GM19463 (cell line): ENCODE measurements around the gene FBXO27.
"Not testable (repeated sequence)": the region's sequence is repeated elsewhere in the genome, so short reads cannot be mapped to it uniquely, and the experiment has no call there.

ENCODE experiments used
- ATAC-seq: cut with Tn5 transposase; IDR thresholded peaks from one replicate; pipeline ENCODE4 v1.9.1; 2021; ENCODE audit warnings: mild to moderate bottlenecking, moderate library complexity; ENCODE audit not compliant: unreplicated experiment

Gene FBXO27

GRCh38 chr19:39032063-39032918 is at the start of gene FBXO27:
FBXO27 (minus strand) TSS chr19:39032549; CDS start chr19:39032227, 322 bp downstream.
- no peak for ATAC-seq

GRCh38 chr19:39080431-39080830 is 48.1 kb upstream of the FBXO27 start:
- ATAC-seq: no peak

- no peak for ATAC-seq
Observed at GRCh38 chr19:39078436-39079200, 46.3 kb upstream of the FBXO27 start.

- no peak for ATAC-seq
Observed at GRCh38 chr19:39077323-39077722, 45.0 kb upstream of the FBXO27 start.

- ATAC-seq: no peak
Observed at GRCh38 chr19:39074942-39075341, 42.6 kb upstream of the FBXO27 start.

- ATAC-seq: no peak
Observed at GRCh38 chr19:39074205-39074692, 41.9 kb upstream of the FBXO27 start.

- no peak for ATAC-seq
Observed at GRCh38 chr19:39070888-39071287, 38.5 kb upstream of the FBXO27 start.

- ATAC-seq: not testable (repeated sequence)
Observed at GRCh38 chr19:39068259-39068658, 35.9 kb upstream of the FBXO27 start.

GRCh38 chr19:39067104-39067503 is 34.8 kb upstream of the FBXO27 start:
- ATAC-seq: no peak

- no peak for ATAC-seq
Observed at GRCh38 chr19:39065928-39066327, 33.6 kb upstream of the FBXO27 start.

GRCh38 chr19:39064405-39064804 is 32.1 kb upstream of the FBXO27 start:
- ATAC-seq: no peak

GRCh38 chr19:39060171-39060570 is 27.8 kb upstream of the FBXO27 start:
- no peak for ATAC-seq

GRCh38 chr19:39059302-39059701 is 27.0 kb upstream of the FBXO27 start:
- no peak for ATAC-seq

- no peak for ATAC-seq
Observed at GRCh38 chr19:39057615-39058014, 25.3 kb upstream of the FBXO27 start.

GRCh38 chr19:39054091-39054470 is 21.7 kb upstream of the FBXO27 start:
- no peak for ATAC-seq

- ATAC-seq: no peak
Observed at GRCh38 chr19:39053276-39054090, 21.1 kb upstream of the FBXO27 start.

GRCh38 chr19:39052846-39053245 is 20.5 kb upstream of the FBXO27 start:
- ATAC-seq: no peak

- ATAC-seq: no peak
Observed at GRCh38 chr19:39052243-39052746, 19.9 kb upstream of the FBXO27 start.

GRCh38 chr19:39047073-39047472 is 14.7 kb upstream of the FBXO27 start:
- ATAC-seq: no peak

- no peak for ATAC-seq
Observed at GRCh38 chr19:39046037-39046821, 13.9 kb upstream of the FBXO27 start.
